ENCODE results near the gene STK32C. TPM values are rescaled to one million over a fixed set of nuclear protein-coding genes. Genes with fewer than 3 reads are reported as not detected.

STK32C gene
- total RNA-seq, 1 donor from 2014 or later, result 13.6 TPM

- no peak for DNase-seq (ENCODE audit: low read depth)
- H3K36me3 Mint-ChIP-seq (ENCODE audit: low read depth, unreplicated experiment), result peaks cover 3% of the 10 kb centered on the region
- H3K27ac Mint-ChIP-seq (ENCODE audit: unreplicated experiment), result no peak overlapping the region
Observed at GRCh38 chr10:132299371-132300336, 8.1 kb downstream of the STK32C start.

GRCh38 chr10:132298038-132298881 is 9.5 kb downstream of the STK32C start:
- Histone ChIP-seq H3K9me3 (ENCODE audit: insufficient read depth, low read depth, low read length) (no peaks in the 10 kb centered on the region), H4K20me1 (ENCODE audit: insufficient read depth, low read length) (peaks cover 14% of the 10 kb centered on the region), H3K79me2 (ENCODE audit: insufficient read depth, low read length) (no peaks in the 10 kb centered on the region), H3K27me3 (ENCODE audit: insufficient read depth, low read length) (peaks cover 12% of the 10 kb centered on the region), H3K27ac (ENCODE audit: low read depth, low read length) (no peak overlapping the region), H3K9ac (ENCODE audit: low read length) (no peak overlapping the region), H3K4me2 (ENCODE audit: low read length) (no peak overlapping the region), H3K36me3 (ENCODE audit: insufficient read depth, low read length) (no peaks in the 10 kb centered on the region), H3K4me1 (ENCODE audit: insufficient read depth, low read length) (no peaks in the 10 kb centered on the region), H3K4me3 (ENCODE audit: insufficient read depth, low read depth, low read length) (no peak overlapping the region), H2AFZ (ENCODE audit: low read depth, low read length) (no peak overlapping the region)
- TF ChIP-seq EZH2 (IDR thresholded peaks at IDR 0.05; ENCODE audit: insufficient read depth, low read length), result no peak
- TF ChIP-seq, protein P1, sequence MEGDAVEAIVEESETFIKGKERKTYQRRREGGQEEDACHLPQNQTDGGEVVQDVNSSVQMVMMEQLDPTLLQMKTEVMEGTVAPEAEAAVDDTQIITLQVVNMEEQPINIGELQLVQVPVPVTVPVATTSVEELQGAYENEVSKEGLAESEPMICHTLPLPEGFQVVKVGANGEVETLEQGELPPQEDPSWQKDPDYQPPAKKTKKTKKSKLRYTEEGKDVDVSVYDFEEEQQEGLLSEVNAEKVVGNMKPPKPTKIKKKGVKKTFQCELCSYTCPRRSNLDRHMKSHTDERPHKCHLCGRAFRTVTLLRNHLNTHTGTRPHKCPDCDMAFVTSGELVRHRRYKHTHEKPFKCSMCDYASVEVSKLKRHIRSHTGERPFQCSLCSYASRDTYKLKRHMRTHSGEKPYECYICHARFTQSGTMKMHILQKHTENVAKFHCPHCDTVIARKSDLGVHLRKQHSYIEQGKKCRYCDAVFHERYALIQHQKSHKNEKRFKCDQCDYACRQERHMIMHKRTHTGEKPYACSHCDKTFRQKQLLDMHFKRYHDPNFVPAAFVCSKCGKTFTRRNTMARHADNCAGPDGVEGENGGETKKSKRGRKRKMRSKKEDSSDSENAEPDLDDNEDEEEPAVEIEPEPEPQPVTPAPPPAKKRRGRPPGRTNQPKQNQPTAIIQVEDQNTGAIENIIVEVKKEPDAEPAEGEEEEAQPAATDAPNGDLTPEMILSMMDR (IDR thresholded peaks at IDR 0.05; ENCODE audit: insufficient read depth, low read depth, low read length), result no peak
- Mint-ChIP-seq H3K36me3 (ENCODE audit: low read depth, unreplicated experiment) (peaks cover 3% of the 10 kb centered on the region), H3K4me3 (ENCODE audit: unreplicated experiment) (no peak overlapping the region), H3K27me3 (ENCODE audit: low read depth, unreplicated experiment) (peaks cover 14% of the 10 kb centered on the region), H3K9me3 (ENCODE audit: unreplicated experiment) (peaks cover 4% of the 10 kb centered on the region), H3K27ac (ENCODE audit: unreplicated experiment) (no peak overlapping the region), H3K4me1 (ENCODE audit: low read depth, unreplicated experiment) (peaks cover 5% of the 10 kb centered on the region)
- no peak for FAIRE-seq
- no peak for DNase-seq (ENCODE audit: low read depth)

More at GRCh38 chr10:132299371-132300336, 8.1 kb downstream of the STK32C start:
- no peaks in the 10 kb centered on the region for H3K4me1 ChIP-seq (ENCODE audit: insufficient read depth, low read length)
- no peaks in the 10 kb centered on the region for H3K79me2 ChIP-seq (ENCODE audit: insufficient read depth, low read length)
- H3K4me1 Mint-ChIP-seq (ENCODE audit: low read depth, unreplicated experiment), result peaks cover 3% of the 10 kb centered on the region
- H3K4me3 Mint-ChIP-seq (ENCODE audit: unreplicated experiment), result no peak overlapping the region
- H3K27ac ChIP-seq (ENCODE audit: low read depth, low read length), result no peak overlapping the region
- no peak for FAIRE-seq
- H4K20me1 ChIP-seq (ENCODE audit: insufficient read depth, low read length), result peaks cover 5% of the 10 kb centered on the region
- H3K36me3 ChIP-seq (ENCODE audit: insufficient read depth, low read length), result no peaks in the 10 kb centered on the region
- no peaks in the 10 kb centered on the region for H3K9me3 ChIP-seq (ENCODE audit: insufficient read depth, low read depth, low read length)
- no peak overlapping the region for H3K4me2 ChIP-seq (ENCODE audit: low read length)
- no peak overlapping the region for H2AFZ ChIP-seq (ENCODE audit: low read depth, low read length)
- H3K27me3 Mint-ChIP-seq (ENCODE audit: low read depth, unreplicated experiment), result peaks cover 15% of the 10 kb centered on the region
- H3K9me3 Mint-ChIP-seq (ENCODE audit: unreplicated experiment), result peaks cover 4% of the 10 kb centered on the region
- peaks cover 15% of the 10 kb centered on the region for H3K27me3 ChIP-seq (ENCODE audit: insufficient read depth, low read length)
- no peak overlapping the region for H3K9ac ChIP-seq (ENCODE audit: low read length)
- TF ChIP-seq, protein P1 (IDR thresholded peaks at IDR 0.05; ENCODE audit: insufficient read depth, low read depth, low read length), result no peak
- no peak overlapping the region for H3K4me3 ChIP-seq (ENCODE audit: insufficient read depth, low read depth, low read length)
